NCI-H2196 treated with DMSO at 0.1 percent for 48 hours (cell line): ENCODE data around the gene MARCHF10.
"Not testable (repeated sequence)": the region's sequence is repeated elsewhere in the genome, so short reads cannot be mapped to it uniquely, and the experiment has no call there.

Experiments used
- DNase-seq: peaks from one replicate; lab custom pipeline; 2025; ENCODE audit not compliant: unreplicated experiment; lab: John Stamatoyannopoulos, UW

The MARCHF10 gene

DNA sequence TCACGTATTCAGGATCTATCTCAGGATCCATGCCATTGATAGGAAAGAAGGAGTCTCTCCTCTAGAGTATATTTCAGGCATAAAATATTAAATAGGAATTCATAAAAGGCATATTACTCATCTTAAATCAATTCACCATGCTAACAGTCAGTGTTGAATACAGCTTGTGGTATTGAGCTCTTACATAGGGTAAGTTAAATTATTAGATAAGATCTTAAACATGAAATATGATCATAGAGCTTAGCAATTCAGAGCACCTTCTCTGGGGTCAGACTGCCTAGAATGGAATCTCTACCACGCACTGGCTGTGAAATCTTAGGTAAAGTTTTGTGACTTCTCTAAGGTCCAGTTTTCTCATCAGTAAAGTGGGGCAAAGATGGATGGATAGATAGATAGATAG, 20.7 kb downstream of the MARCHF10 start:
- DNase-seq: no peak

DNA sequence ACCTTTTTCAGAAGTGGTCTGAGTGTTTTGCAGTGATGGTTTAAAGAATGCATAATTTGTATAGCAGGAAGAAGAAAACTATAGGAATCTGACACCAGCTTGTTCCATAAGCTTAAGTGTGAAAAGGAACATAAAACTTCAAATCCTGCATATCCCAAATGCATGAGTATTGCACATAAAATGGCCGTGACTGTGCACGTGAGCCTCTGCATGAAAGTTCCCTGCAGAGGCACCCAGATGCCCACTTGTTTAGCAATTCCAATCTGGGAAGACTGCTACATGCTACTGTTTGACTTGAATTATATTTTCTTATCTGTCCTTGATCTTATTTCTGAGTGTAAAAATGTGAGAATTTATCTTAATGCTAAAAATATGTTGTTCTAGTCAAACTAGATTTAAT, 21.5 kb downstream of the MARCHF10 start:
- DNase-seq: no peak

DNA sequence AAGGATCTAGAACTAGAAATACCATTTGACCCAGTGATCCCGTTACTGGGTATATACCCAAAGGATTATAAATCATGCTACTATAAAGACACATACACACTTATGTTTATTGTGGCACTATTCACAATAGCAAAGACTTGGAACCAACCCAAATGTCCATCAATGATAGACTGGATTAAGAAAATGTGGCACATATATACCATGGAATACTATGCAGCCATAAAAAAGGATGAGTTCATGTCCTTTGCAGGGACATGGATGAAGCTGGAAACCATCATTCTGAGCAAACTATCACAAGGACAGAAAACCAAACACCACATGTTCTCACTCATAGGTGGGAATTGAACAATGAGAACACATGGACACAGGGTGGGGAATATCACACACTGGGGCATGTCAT, 22.1 kb downstream of the MARCHF10 start:
- not testable (repeated sequence) for DNase-seq

DNA sequence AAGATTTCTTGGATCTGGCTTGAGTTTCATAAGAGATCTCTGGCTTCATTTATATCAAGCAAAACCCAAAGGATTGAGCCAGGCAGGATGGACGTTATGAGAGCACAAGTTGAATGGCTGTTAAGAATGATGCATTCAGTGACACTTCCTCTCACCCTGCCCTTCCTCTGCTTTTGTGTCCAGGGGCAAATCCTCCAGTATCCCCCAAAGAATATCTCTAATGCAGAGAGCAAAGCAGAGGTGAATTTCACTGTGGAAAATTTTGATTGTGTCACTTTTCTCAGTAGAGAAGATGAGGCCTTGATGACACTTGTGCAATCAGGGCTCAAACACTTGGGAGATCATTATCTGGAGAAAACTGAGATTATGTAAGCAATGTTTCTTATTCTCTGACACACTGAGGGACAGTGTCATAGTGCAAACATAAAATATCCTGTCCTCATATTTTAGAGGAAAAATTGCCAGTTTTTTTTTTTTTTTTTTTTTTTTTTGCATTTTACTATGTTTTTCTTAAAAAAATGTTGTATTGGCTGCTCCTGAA, 25.3 kb downstream of the MARCHF10 start:
- no peak for DNase-seq

DNA sequence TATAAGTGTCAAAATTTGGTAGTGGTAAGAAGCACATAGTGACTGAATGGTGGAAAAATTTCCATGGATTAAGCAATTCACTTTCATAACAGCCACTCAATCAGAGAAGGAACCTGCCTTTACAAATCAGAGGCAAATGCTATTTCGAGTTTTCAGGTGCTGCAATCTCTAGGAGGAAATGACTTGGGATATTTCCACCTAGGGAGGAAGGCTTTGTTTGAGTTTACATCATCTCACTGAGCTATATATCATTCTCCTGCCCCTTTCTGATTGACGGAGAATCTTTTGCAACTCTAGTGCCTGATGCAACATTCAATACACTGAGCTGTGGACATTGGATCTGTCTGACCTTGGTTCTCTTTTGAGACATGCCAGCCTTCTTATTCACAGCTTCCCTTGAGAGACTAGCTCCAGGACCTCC, 26.3 kb downstream of the MARCHF10 start:
- no peak for DNase-seq

DNA sequence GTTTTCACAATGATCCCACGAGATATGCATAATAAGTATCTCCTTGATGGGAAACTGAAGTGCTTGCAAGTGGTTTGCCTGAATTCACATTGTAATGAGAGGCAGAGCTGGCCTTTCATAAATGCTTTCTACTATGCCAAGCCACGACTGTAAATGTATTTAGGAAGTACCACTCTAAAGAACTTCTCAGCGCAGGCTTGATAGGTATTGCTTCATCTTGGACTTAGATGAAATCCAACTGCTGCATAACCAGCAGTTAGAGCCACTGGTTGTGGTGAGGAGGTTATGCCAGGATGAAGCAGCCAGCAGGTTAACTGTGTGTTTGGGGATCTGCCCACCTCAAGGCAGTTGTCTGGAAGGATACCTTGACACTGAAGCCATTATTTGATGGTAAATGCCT, 26.8 kb downstream of the MARCHF10 start:
- DNase-seq: no peak

DNA sequence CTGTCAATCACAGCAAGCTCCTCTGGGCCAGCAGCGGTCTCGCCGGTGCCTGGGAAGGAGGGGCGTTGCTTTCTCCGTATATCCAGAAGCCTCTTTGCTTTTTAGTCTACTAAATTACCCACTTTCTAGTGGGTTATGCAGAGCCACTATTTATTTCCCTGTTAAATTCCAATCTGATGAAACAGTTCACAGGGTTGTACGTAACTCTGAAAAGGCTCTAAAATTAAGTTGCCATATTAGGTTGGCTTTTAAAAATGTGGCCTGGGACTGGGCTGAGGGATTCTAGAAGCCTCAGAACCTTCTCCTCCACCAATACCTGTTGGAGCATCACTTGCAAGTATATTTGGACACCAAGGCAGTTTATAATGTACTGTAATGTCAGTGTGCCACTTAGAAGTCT, 27.2 kb downstream of the MARCHF10 start:
- DNase-seq: no peak

DNA sequence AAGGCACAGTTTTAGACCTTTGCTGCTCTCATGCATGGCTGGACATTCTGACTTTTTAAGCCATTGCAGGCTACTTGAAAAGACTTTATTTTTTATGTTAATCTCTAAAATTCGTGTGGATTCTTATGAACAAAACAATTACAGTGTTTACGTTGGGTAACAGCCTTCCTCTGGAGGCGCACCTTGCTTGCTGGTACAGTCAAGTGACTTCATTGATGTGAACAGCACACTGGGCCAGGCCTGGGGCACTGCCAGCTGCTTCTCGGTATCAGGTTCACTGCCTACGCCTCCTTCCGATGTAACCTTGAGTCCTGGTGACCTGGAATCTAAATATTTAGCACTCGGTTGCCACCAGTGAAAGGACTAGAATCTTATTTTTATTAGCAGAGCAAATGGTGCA, 27.8 kb downstream of the MARCHF10 start:
- DNase-seq: peak; percentile 85

DNA sequence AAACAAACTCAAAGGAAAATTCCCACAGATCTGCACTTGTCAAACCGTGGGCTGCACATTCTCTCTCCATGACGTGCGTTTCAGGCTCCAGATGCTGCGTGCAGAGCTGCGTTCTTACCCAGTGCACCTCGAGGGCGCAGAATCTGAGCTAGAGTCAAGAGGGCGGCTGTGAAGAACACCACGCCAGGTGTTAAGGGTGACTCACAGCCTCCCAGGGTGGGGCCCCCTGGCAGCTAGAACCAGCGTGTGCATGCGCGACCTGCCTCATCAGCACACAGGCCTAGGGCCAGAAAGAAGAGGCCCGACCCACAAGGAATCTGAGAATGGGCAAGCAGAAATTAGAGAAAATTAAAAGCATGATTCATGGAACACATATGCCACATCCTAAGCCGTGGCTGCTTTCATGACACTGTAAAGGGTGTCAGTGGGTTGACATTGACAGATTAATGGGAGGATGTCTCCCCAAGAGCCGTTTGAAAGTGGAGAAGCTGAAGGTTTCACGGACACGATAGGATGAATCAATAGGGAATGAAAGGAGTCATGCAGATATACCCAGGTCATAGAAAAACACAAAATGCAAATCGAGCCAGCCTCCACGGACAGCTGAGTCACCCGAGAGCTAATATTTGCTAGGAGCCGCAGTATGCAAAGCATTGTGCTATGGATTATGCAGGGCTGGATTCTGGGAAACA, 29.0 kb downstream of the MARCHF10 start:
- DNase-seq: peak; percentile 88

DNA sequence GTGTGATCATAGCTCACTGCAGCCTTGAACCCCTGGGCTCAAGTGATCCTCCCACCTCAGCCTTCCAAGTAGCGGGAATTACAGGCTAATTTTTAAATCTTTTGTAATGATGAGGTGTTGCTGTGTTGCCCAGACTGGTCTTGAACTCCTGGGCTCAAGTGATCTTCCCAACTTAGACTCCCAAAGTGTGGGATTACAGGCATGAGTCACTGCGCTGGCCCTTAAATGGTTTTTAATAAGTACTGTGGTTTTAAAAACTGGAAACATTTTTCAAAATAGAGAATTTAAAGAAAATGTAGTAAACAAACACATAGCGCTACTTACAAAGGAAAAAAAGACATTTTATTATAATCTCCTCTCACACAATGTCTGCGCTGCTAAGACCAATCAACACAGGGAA, 32.2 kb downstream of the MARCHF10 start:
- no peak for DNase-seq

DNA sequence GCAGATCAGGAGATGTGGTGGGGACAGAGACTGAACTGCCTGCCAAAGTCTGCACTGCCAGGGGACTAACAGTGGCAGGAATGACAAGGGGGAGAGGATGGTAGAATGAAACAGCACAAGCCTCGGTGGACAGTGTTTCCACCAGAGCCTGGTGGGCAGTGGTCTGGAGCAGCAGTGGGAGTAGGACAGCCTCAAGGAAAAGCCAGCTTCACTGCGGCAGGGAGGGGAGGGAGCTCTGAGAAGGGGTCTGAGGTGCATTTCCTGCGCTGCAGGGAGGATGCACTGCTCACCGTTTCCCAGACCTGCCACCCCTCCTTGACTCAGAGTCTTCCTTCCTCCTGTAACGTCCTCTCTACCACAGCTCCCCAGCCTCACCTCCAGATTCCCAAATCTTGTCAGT, 33.8 kb downstream of the MARCHF10 start:
- no peak for DNase-seq

DNA sequence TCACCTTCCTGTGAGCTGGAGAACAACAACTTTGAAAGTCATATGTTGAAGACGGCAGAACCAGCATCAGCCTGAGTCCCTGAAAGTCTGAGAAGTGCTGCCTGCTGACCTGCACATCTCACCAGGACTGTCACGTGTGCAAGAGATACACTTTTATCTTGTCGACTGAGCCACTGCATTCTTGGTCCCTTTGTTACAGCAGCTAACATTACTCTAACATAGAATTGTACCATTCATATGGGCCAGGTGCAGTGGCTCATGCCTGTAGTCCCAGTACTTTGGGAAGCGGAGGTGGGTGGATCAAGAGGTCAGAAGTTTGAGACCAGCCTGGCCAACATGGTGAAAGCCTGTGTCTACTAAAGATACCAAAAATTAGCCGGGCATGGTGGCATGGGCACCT, 40.1 kb downstream of the MARCHF10 start:
- no peak for DNase-seq

DNA sequence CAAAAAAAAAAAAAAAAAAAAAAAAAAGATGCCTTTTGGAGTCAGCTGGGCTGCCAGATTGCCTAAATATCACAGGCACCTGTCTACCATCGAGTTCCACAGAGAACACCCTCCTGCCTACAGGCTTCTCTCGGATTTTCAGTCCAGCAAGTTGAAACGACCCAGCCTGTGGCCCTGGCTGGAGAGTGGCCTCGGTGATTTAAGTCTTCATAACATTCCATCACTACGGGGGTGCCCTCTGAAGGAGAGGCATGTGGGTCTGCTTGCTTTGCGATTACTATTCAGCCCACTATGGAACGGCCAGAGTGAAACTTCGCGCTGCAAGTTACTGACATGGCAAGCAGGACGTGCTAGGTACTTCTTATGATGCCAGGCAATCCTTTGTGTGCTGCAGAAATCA, 42.8 kb downstream of the MARCHF10 start:
- DNase-seq: no peak

DNA sequence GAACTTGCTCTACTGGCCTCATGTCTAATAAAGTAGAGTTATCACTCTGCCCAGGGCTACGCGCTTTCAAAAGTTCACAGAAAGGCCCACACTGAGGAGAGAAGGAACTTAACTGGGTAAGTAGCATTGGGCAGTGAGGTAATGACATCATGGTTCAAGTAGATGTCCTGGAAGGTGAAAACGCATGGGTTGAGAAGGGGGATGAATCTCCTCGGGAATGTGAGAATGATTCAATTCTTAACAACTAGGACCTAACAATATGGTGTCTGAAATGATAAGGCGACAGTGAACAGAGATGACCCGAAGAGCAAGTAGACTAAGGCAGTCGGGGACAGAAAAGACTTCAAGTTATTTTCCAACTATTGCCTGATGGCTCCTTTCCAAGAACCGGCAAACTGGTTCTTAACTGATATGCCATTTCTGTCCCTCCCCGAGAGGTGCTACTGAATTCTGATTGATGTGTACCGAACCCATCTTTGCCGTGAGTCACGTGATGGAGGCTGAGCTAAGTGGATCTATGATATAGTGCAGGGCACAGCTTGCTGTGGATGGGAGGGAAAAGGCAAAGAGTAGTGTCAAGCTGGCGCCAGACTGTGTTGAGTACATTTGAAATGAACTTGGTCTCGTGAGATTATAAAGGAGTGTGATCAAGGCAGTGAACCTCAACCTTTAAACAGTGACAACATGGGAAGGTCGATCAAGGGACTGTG, 44.1 kb downstream of the MARCHF10 start:
- no peak for DNase-seq

DNA sequence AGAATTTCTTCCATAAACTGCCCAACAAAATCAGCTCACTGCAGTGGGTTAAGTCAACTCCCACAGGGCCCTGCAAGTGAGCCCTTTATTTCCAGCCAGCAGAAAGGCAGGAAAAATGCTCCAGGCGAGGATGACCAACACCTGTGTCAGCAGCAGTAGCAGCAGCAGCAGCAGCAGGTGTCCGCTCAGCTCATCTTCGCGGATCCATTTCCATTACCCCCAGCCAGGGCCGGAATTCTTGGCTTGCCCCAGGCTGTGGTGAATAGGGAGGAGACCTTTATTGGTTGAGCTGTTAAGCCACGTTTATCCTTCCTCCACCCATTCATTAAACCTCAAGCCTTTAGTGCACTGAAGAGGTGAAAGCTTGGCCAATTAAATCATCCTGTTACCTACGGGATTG, 46.2 kb downstream of the MARCHF10 start:
- no peak for DNase-seq

DNA sequence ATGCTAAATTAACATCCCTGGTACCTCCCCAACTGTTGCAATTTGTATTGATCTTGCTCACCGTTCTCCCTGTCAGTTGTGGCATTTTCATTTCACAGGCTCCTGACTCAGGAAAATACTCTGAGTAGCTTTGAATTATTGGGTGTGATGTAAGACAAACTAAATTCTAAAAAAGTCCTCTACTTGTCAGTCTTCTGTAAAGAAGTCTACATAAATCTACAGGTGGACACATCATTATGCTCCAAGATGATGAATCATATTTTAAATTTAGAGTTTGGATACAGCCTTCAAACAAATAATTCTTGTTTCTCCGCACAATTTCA, 47.2 kb downstream of the MARCHF10 start:
- DNase-seq: no peak

DNA sequence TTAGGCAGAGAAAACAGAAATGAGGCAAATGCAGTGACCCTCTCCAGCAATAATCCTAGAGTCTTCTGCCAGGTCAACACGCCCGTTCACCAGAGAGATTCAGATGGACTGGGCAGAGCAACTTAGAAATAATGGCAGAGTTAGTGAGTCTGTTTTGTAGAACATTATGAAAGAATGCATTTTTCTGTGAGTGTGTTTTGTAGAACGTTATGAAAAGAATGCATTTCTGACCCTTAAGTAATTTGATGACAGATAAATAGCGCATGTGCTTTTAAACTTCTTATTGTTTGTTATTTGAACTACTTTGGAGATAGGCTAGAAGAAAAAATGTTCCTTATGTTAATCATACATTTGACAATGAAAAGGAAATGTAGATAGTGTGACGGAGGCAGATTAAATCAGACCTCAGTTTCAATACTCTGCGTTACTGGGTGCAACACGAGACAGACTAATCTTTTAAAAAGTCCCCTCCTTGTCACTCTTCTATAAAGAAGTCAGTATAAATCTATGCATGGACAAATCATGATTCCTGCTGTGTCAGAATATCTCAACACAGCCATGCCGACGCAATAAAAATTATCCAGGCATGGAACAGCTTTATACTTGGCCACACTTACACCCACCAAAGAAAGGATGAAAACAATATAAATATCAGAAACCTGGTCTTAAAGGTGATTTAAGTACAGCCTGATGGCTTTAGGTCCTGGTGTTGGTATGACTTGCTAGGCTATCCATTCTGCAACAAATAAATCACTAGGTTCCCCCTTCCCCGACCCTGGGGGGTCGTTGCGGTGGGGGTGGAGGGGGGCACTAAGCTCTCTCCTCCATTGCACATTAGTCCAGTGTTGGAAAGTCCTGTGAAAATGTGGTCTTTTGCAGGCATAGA, 47.8 kb downstream of the MARCHF10 start:
- no peak for DNase-seq

DNA sequence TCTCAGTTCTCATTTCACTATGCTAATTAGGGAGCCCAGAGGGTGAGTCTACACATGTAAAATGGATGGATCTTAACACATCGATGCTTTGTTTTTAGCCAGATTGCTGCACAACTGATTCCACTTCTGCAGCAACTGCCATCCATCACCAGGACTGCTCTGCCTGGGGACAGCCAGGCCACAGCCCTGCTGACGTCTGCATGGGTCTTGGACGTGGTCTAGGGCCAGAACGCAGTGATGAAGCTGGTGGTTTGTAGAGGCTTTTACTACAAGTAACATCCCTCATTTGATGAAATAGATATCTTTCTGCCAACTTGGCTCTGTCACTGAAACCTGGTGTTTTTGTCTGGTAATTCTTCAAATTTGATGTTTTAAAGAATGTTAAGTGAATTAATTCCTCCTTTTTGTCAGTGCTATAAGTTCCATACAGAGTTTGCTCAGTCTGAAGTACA, 50.6 kb downstream of the MARCHF10 start:
- DNase-seq: no peak

DNA sequence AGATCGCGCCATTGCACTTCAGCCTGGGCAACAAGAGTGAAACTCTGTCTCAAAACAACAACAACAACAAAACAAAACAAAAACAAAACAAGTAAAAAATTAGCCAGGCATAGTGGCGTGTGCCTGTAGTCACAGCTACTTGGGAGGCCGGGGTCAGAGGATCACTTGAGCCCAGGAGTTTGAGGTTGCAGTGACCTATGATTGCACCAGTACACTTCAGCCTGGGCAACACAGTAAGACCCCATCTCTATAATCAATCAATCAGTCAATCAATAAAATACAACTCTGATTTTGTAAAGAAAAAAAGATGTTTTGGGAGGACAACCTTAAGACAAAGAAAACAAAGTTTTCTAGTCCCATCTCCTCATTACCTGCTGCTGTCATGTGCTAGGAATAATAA, 51.9 kb downstream of the MARCHF10 start:
- DNase-seq: no peak

DNA sequence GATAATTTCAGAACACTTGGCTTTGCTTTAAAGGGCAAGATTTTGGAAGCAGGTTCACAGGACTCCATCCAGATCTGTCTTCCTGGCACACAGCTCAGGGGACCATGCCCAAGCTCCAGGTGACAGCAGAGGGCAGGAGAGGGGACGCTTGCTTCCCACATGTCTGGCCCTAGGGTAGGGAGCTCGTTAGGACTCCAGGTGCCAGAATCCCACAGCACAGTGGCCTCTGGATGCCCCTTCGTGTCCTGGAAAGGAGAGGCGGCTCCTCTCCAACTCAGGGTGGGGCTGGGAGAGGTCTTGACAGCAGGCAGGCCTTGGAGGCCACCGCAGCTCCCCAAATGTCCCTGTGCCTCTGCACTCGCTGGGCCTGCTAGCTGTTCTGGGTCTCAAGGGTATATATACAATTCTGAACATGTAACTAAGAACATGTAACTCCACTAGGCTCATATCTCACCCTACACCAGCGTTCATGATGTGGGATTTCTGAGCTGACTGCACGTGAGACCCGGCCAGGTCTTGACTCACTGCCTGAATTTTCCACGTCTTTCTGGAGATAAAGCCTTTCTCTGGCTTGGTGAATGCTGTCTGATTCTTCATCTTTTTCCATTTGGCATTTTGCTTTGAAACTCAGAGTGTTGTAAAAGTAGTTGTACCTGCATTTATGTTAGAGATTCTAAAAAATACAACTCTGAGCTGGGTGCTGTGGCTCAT, 52.8 kb downstream of the MARCHF10 start:
- no peak for DNase-seq

DNA sequence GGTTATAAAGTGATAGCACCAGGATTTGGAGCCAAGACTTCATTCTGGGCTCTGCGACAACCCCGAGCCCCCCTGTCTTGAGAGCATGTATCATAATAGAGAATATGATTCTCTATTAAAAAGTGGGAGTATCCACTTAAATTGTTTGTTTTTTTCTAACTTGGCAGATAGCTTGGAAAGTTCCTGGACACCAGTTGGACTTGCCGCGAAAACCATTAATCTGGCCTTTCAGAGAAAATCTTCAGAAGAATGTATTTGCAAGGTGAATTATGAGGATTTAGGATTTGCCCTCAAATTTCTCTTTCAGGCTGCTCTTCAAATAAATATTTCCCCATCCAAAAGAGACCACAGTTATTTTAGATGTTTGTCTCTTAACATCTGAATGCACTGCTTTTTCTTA, 53.5 kb downstream of the MARCHF10 start:
- DNase-seq: no peak
